ENCODE measurements around the gene HCN2. TPM values are rescaled to one million over a fixed set of nuclear protein-coding genes. Genes with fewer than 3 reads are reported as not detected.
A peak's percentile ranks its signal among the peaks of the same experiment; 100 is the strongest.

HCN2 gene
- total RNA-seq, 2 donors from 2014 or later: 0.15 to 0.75 TPM

DNA sequence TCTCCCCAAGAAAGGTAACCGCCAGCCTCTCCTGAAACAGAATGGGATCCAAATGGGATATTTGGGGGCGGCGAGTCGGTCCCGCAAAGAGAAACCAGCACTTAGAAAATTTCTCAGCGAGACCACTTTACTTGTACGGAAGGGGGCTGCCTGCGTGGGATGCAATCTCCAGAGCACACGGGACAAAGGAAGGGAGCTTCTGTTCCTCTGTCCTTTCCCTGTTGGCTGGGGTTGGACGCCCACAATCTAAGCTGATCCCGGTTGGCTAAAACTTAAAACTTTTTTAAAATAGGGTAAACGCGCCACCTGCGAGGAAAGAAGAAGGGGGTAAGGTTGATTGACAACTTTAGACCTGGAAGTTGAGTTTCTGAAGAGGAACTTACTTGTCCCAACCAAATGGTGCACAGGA lies 18.1 kb upstream of the HCN2 start:
- Mint-ChIP-seq H3K4me3 (peak overlapping the region; percentile 88), H3K4me1 (peaks cover 18% of the 10 kb centered on the region), H3K27ac (peak overlapping the region; percentile 94), H3K9me3 (peaks cover 9% of the 10 kb centered on the region), H3K27me3 (ENCODE audit: insufficient read depth) (peaks cover 9% of the 10 kb centered on the region), H3K36me3 (ENCODE audit: low read depth) (peaks cover 12% of the 10 kb centered on the region)
- peak; percentile 72 for DNase-seq
- Histone ChIP-seq H3K9me3 (ENCODE audit: control insufficient read depth, low read length) (no peaks in the 10 kb centered on the region), H3K9ac (ENCODE audit: extremely low read depth, low read length, poor library complexity, severe bottlenecking) (peak overlapping the region; percentile 71), H3K27me3 (ENCODE audit: control insufficient read depth, insufficient read depth, low read length, poor library complexity, severe bottlenecking) (no peaks in the 10 kb centered on the region), H3K4me1 (ENCODE audit: control insufficient read depth, insufficient read depth, low read length) (peaks cover 3% of the 10 kb centered on the region), H3K27ac (ENCODE audit: low read depth, low read length) (peak overlapping the region; percentile 96), H3K4me3 (ENCODE audit: low read length) (peak overlapping the region; percentile 91), H3K36me3 (ENCODE audit: control insufficient read depth, insufficient read depth, low read length) (peaks cover 19% of the 10 kb centered on the region)
- WGBS, 2 experiments (ENCODE audit: insufficient coverage in 1 of 2, insufficient read length in 1 of 2): 0 to 3% methylated on average over 14 of the region's 14 CpGs
- no peak for TF ChIP-seq CTCF (conservative IDR thresholded peaks at IDR 0.05)

GRCh38 chr19:572140-572742 lies 17.4 kb upstream of the HCN2 start, which contains the start of gene BSG:
Gene BSG, plus strand, starts transcription at chr19:572596. Its CDS starts 39 bp downstream, at chr19:572635.
- Histone ChIP-seq H3K36me3 (ENCODE audit: control insufficient read depth, insufficient read depth, low read length) (peaks cover 20% of the 10 kb centered on the region), H3K4me1 (ENCODE audit: control insufficient read depth, insufficient read depth, low read length) (peaks cover 3% of the 10 kb centered on the region), H3K27ac (ENCODE audit: low read depth, low read length) (peak within 1 kb of the TSS; percentile 96), H3K9me3 (ENCODE audit: control insufficient read depth, low read length) (no peaks in the 10 kb centered on the region), H3K4me3 (ENCODE audit: low read length) (peak within 1 kb of the TSS; percentile 91), H3K27me3 (ENCODE audit: control insufficient read depth, insufficient read depth, low read length, poor library complexity, severe bottlenecking) (no peaks in the 10 kb centered on the region), H3K9ac (ENCODE audit: extremely low read depth, low read length, poor library complexity, severe bottlenecking) (peak within 1 kb of the TSS; percentile 98)
- peak within 1 kb of the TSS; percentile 88 for H3K4me3 Mint-ChIP-seq
- WGBS, 2 experiments (ENCODE audit: insufficient coverage in 1 of 2, insufficient read length in 1 of 2): 0 to 1% methylated on average over 48 to 79 of the region's 79 CpGs
- DNase-seq: peak; percentile 99
- H3K27me3 Mint-ChIP-seq (ENCODE audit: insufficient read depth): peaks cover 9% of the 10 kb centered on the region
- no peak for TF ChIP-seq CTCF (conservative IDR thresholded peaks at IDR 0.05)
- H3K4me1 Mint-ChIP-seq: peaks cover 18% of the 10 kb centered on the region
- H3K9me3 Mint-ChIP-seq: peaks cover 9% of the 10 kb centered on the region
- peak within 1 kb of the TSS; percentile 97 for H3K27ac Mint-ChIP-seq
- H3K36me3 Mint-ChIP-seq (ENCODE audit: low read depth): peaks cover 12% of the 10 kb centered on the region

GRCh38 chr19:572743-573518 lies 16.8 kb upstream of the HCN2 start:
- DNase-seq: peak; percentile 73
- Mint-ChIP-seq H3K4me1 (peaks cover 18% of the 10 kb centered on the region), H3K27me3 (ENCODE audit: insufficient read depth) (peaks cover 9% of the 10 kb centered on the region), H3K36me3 (ENCODE audit: low read depth) (peaks cover 12% of the 10 kb centered on the region), H3K27ac (peak overlapping the region; percentile 90), H3K9me3 (peaks cover 9% of the 10 kb centered on the region), H3K4me3 (peak overlapping the region; percentile 88)
- Histone ChIP-seq H3K27me3 (ENCODE audit: control insufficient read depth, insufficient read depth, low read length, poor library complexity, severe bottlenecking) (no peaks in the 10 kb centered on the region), H3K27ac (ENCODE audit: low read depth, low read length) (peak overlapping the region; percentile 75), H3K9ac (ENCODE audit: extremely low read depth, low read length, poor library complexity, severe bottlenecking) (peak overlapping the region; percentile 98), H3K4me3 (ENCODE audit: low read length) (peak overlapping the region; percentile 91), H3K4me1 (ENCODE audit: control insufficient read depth, insufficient read depth, low read length) (peaks cover 3% of the 10 kb centered on the region), H3K36me3 (ENCODE audit: control insufficient read depth, insufficient read depth, low read length) (peaks cover 18% of the 10 kb centered on the region), H3K9me3 (ENCODE audit: control insufficient read depth, low read length) (no peaks in the 10 kb centered on the region)
- no peak for TF ChIP-seq CTCF (conservative IDR thresholded peaks at IDR 0.05)
- 0% methylated on average over 26 to 55 of the region's 55 CpGs for WGBS, 2 experiments (ENCODE audit: insufficient coverage in 1 of 2, insufficient read length in 1 of 2)
